Effector memory CD8-positive, alpha-beta T cell (primary cell): ENCODE measurements around the gene CHMP6.

Source experiments
- ATAC-seq: fragments of 150-1000 bp; cut with Tn5 transposase; replicated peaks from 2 replicates; pipeline ENCODE4 v1.10.0; 2021; ENCODE audit warnings: mild to moderate bottlenecking, moderate library complexity
- DNase-seq, 3 experiments: peaks; one replicate each; pipeline ENCODE4 v3.0.0; 2021
- H3K27ac Mint-ChIP-seq, 2 donors: one replicate each; pipeline ENCODE4 v1.8.0; 2022; ENCODE audit warnings: mild to moderate bottlenecking in 2 of 2, mixed read lengths in 2 of 2, moderate library complexity in 2 of 2
- H3K27me3 Mint-ChIP-seq, 2 donors: one replicate each; pipeline ENCODE4 v1.8.0; 2022; ENCODE audit warnings: mixed read lengths in 2 of 2
- H3K36me3 Mint-ChIP-seq: one replicate; pipeline ENCODE4 v1.8.0; 2022; ENCODE audit warnings: mild to moderate bottlenecking, moderate library complexity, mixed read lengths; ENCODE audit not compliant: insufficient read depth
- H3K4me1 Mint-ChIP-seq, 2 donors: one replicate each; pipeline ENCODE4 v1.8.0; 2022; ENCODE audit warnings: low read depth in 2 of 2, mixed read lengths in 2 of 2
- H3K4me3 Mint-ChIP-seq, 2 donors: one replicate each; pipeline ENCODE4 v1.8.0; 2022; ENCODE audit warnings: mild to moderate bottlenecking in 2 of 2, mixed read lengths in 2 of 2, moderate library complexity in 2 of 2
- H3K9me3 Mint-ChIP-seq, 2 donors: one replicate each; pipeline ENCODE4 v1.8.0; 2022; ENCODE audit warnings: mixed read lengths in 2 of 2

The CHMP6 gene

GRCh38 chr17:80951121-80952090 lies 40.2 kb upstream of the CHMP6 start:
- DNase-seq (no peak), ATAC-seq (no peak)
- H3K4me3 Mint-ChIP-seq: no peak overlapping the region
- H3K4me1 Mint-ChIP-seq: no peaks in the 10 kb centered on the region
- peak overlapping the region in 1 of 2 donors; percentile 62 for H3K27ac Mint-ChIP-seq
- H3K36me3 Mint-ChIP-seq: peaks cover 18% of the 10 kb centered on the region
- H3K27me3 Mint-ChIP-seq: no peaks in the 10 kb centered on the region
- H3K9me3 Mint-ChIP-seq: no peaks in the 10 kb centered on the region

- Mint-ChIP-seq H3K27ac (peak overlapping the region in 1 of 2 donors; percentile 62), H3K4me1 (no peaks in the 10 kb centered on the region), H3K9me3 (no peaks in the 10 kb centered on the region), H3K27me3 (no peaks in the 10 kb centered on the region), H3K36me3 (peaks cover 11% of the 10 kb centered on the region), H3K4me3 (no peak overlapping the region)
- ATAC-seq: no peak
- DNase-seq: no peak
Measured at GRCh38 chr17:80952291-80952690, 39.4 kb upstream of the CHMP6 start.

- Mint-ChIP-seq H3K4me3 (no peak overlapping the region), H3K36me3 (peaks cover 5% of the 10 kb centered on the region), H3K9me3 (no peaks in the 10 kb centered on the region), H3K4me1 (no peaks in the 10 kb centered on the region), H3K27me3 (no peaks in the 10 kb centered on the region), H3K27ac (peak overlapping the region; percentile 25 to 53)
- DNase-seq (no peak), ATAC-seq (no peak)
Measured at GRCh38 chr17:80953471-80954315, 37.9 kb upstream of the CHMP6 start.

DNA sequence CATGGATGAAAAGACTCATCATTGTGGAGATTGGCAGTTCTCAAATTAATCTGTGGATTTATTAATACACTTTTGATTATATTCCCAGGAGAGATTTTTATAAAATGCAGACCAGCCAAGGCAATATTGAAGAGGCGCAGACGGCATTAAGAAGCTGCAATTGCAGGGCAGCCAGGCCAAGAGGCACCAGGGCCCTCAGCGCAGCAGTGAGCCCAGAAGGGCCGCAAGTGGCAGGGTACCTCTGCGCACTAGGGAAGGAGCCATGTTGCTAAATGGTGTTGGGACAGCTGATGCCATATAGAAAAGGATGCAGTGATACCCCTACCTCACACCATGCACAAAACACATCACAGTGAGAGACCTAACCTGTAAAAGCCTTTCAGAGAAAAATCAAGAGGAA lies 36.6 kb upstream of the CHMP6 start:
- Mint-ChIP-seq H3K27ac (peak overlapping the region in 1 of 2 donors; percentile 29), H3K9me3 (no peaks in the 10 kb centered on the region), H3K27me3 (no peaks in the 10 kb centered on the region), H3K36me3 (peaks cover 5% of the 10 kb centered on the region), H3K4me3 (no peak overlapping the region), H3K4me1 (no peaks in the 10 kb centered on the region)
- no peak for ATAC-seq
- no peak for DNase-seq

DNA sequence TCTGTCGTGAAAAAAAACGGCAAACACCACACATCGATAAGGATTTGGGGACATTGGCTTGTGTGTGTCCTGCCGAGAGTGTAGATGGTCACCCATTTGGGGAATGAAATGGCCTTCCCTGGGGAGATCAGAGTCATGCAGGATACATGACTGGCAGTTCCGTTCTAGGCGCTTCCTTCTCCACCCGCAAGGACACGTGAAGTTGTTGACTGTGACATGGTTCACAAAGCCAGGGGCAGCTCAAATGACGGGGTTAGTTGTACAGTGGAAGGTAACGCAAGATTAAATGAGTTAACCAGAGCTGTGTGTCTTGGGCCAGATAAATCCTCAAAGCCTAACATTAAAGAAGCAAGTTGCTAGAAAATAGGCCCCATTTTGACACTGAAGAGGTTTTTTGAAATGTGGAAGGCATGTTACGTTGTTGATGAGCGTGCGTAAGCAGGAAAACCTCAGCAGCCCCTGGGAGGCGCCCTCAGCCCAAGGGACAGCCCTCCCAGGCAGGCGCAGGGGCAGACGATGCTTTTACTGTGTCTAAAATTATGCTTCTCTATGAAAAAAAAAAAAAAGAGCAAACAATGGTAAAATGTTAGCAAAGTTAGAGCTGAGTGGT lies 35.9 kb upstream of the CHMP6 start:
- no peak overlapping the region for H3K4me3 Mint-ChIP-seq
- no peaks in the 10 kb centered on the region for H3K4me1 Mint-ChIP-seq
- no peak for ATAC-seq
- no peaks in the 10 kb centered on the region for H3K27me3 Mint-ChIP-seq
- no peaks in the 10 kb centered on the region for H3K9me3 Mint-ChIP-seq
- H3K36me3 Mint-ChIP-seq: peaks cover 4% of the 10 kb centered on the region
- peak overlapping the region in 1 of 2 donors; percentile 29 for H3K27ac Mint-ChIP-seq
- DNase-seq: no peak

GRCh38 chr17:80956321-80957190 lies 35.1 kb upstream of the CHMP6 start:
- ATAC-seq: no peak
- DNase-seq: no peak

GRCh38 chr17:80957461-80957941 lies 34.1 kb upstream of the CHMP6 start:
- Mint-ChIP-seq H3K36me3 (peaks cover 4% of the 10 kb centered on the region), H3K4me1 (no peaks in the 10 kb centered on the region), H3K27me3 (no peaks in the 10 kb centered on the region), H3K27ac (no peak overlapping the region), H3K9me3 (no peaks in the 10 kb centered on the region), H3K4me3 (no peak overlapping the region)
- ATAC-seq (no peak), DNase-seq (no peak)

More at GRCh38 chr17:80956321-80957190, 35.1 kb upstream of the CHMP6 start:
- H3K27me3 Mint-ChIP-seq: no peaks in the 10 kb centered on the region
- peaks cover 4% of the 10 kb centered on the region for H3K36me3 Mint-ChIP-seq
- H3K4me1 Mint-ChIP-seq: no peaks in the 10 kb centered on the region
- H3K27ac Mint-ChIP-seq: no peak overlapping the region
- H3K9me3 Mint-ChIP-seq: no peaks in the 10 kb centered on the region
- H3K4me3 Mint-ChIP-seq: no peak overlapping the region

DNA sequence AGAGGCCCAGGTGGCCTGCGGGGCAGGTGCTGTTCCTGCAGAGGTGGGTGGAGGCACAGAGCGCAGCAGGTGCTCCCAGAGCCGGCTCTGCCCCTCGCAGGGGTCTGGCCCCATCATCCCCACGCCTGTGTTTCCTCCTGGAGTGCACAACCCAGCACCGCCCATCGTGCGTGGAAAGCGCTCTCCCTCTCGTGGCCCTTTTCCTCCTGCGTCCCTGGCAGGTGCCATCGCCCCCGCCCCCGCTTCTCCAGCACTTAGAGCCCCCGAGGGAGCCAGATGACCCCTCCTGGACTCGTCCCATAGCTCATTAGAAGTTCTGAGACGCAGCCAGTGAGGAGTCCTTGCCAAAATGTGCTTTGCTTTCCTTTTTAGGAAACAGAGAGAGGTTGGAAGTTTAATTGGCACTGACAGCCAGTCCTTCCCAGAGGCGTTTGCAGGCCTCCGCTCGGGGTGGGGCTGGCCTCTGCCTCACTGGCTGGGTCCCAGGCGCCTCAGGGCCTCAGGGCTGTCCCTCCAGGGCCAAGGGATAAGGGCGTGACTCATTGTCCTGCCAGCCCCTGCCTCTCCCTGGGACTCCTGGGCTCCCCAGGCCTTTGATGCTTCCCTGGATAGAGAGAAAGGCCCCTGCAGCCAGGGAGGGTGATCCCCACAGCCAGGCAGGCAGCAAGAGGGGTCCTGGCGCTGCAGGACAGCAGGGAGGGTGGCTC lies 32.2 kb upstream of the CHMP6 start:
- Mint-ChIP-seq H3K4me3 (no peak overlapping the region), H3K36me3 (peaks cover 5% of the 10 kb centered on the region), H3K9me3 (no peaks in the 10 kb centered on the region), H3K27me3 (no peaks in the 10 kb centered on the region), H3K4me1 (no peaks in the 10 kb centered on the region), H3K27ac (no peak overlapping the region)
- ATAC-seq: no peak
- DNase-seq: no peak

- no peak overlapping the region for H3K4me3 Mint-ChIP-seq
- DNase-seq: no peak
- no peak for ATAC-seq
- no peaks in the 10 kb centered on the region for H3K27me3 Mint-ChIP-seq
- no peak overlapping the region for H3K27ac Mint-ChIP-seq
- H3K9me3 Mint-ChIP-seq: no peaks in the 10 kb centered on the region
- H3K36me3 Mint-ChIP-seq: peaks cover 8% of the 10 kb centered on the region
- no peaks in the 10 kb centered on the region for H3K4me1 Mint-ChIP-seq
Measured at GRCh38 chr17:80960037-80960796, 31.4 kb upstream of the CHMP6 start.

DNA sequence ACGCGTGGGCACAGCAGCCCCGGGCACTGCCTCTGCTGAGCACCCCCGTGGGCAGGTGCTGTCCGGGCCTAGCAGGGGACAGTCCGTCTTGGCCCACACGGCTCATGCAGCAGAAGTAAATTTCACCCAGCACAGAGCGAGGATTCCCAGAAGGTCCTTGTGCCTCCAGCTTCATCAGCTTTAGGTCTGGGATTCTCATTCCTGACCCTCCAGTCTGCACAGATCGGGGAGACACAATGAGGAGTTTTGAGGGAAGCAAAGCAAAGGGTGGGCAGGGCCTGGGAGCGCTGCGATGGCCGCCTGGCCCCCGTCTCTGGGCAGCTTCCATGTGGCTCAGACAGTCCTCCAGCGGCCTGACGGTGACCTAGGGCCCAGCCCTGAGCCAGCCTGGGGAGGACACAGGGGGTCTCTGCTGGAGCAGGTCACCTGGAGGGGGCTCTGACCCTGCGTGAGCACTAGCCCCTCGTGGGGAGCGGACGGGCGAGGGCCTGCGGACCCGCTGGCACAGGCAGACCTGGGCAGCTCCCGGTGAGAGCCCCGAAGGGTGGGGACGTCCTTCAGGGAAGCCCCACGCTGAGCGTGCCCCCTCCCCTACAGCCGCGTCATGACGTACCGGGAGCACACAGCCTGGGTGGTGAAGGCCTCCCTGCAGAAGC lies 30.7 kb upstream of the CHMP6 start:
- DNase-seq (no peak), ATAC-seq (no peak)
- no peaks in the 10 kb centered on the region for H3K27me3 Mint-ChIP-seq
- H3K27ac Mint-ChIP-seq: no peak overlapping the region
- peaks cover 10% of the 10 kb centered on the region for H3K36me3 Mint-ChIP-seq
- no peaks in the 10 kb centered on the region for H3K4me1 Mint-ChIP-seq
- H3K4me3 Mint-ChIP-seq: no peak overlapping the region
- no peaks in the 10 kb centered on the region for H3K9me3 Mint-ChIP-seq

DNA sequence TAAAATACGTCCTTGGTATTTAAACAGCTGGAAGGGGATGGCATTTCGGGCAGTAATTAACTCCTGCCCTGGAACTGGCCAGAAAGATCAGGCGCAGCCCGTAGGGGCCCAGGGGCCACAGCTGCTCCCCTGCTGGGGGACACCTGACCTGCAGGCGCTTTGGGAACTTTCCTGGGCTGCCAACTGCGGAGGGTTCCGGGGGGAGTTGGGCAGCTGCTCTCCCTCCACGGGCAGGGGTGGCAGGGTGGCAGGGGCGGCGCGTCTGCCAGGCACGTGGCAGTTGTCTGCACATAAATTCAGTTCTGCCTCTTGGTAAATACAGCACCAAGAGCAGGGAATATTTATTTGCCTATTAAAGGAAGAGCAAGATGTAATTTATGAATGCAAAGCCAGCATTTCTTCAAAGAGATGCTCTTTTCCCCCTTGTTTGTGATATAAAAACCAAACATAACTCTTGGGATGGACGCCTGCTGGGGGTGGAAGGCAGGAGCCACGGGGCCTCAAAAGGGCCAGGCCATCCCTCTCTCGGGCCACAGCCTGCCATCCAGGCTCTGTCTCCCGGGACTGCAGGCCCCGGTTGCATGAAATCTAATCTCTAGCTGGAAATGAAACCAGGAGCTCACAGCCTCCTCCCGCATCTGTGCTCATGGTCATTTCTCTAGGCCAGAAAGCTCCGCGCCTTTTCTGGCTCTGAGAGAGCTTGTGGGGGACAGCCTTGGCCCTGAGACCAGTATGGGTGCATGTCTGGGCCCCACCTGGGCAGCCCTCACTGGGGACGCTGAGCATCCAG lies 29.9 kb upstream of the CHMP6 start:
- ATAC-seq: no peak
- Mint-ChIP-seq H3K27ac (peak overlapping the region in 1 of 2 donors; percentile 46), H3K9me3 (no peaks in the 10 kb centered on the region), H3K36me3 (peaks cover 10% of the 10 kb centered on the region), H3K27me3 (no peaks in the 10 kb centered on the region), H3K4me3 (no peak overlapping the region), H3K4me1 (no peaks in the 10 kb centered on the region)
- no peak for DNase-seq
